PFSK-1 (cell line): ENCODE data around the gene KCNMA1.

ENCODE experiments used
- POLR2AphosphoS5 ChIP-seq: IDR thresholded peaks from 2 replicates; pipeline ENCODE4 v1.6.1; 2012; ENCODE audit warnings: low read depth, mild to moderate bottlenecking, control low read depth, low read length, moderate library complexity
- REST ChIP-seq, 2 experiments: IDR thresholded peaks; 2 replicates each; pipeline versions ENCODE4 v1.6.1 to v1.8.0; 2011 to 2012; ENCODE audit warnings: low read depth in 2 of 2, low read length in 2 of 2, control low read depth in 1 of 2, inconsistent platforms in 1 of 2, mild to moderate bottlenecking in 1 of 2, moderate library complexity in 1 of 2; ENCODE audit not compliant: insufficient read depth in 1 of 2
- TAF1 ChIP-seq: IDR thresholded peaks from 2 replicates; pipeline ENCODE4 v1.6.1; 2012; ENCODE audit warnings: low read length, control low read depth, borderline replicate concordance; ENCODE audit not compliant: insufficient read depth

DNA sequence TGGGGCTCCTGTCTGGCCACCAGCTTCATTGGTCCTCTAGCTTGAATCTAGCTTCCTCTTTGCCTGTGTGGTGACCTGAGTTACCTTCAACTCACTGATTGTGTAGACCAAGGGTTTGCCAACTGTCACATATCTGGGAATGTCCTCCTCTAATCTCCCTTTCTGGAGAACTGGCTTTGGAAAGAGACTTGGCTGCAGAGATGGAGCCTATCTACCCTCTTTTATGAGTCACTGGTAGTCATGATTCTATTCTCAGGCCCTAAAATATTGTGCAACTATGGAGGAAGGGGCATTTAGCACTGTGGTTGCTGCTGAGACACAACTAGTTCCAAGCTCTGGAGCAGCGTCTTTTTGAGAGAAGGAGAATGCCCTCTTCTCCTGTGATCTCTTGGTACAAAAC lies 691.3 kb downstream of the KCNMA1 start:
- no peak for TF ChIP-seq POLR2AphosphoS5
- no peak for TF ChIP-seq REST (IDR thresholded peaks at IDR 0.05; ENCODE audit: insufficient read depth in 1 of 2, low read depth in 2 of 2, low read length in 2 of 2)
- TF ChIP-seq TAF1 = no peak
